GM19328 (cell line): Measurements from ENCODE around the gene DMRTB1.

Experiments used
- ATAC-seq: cut with Tn5 transposase; IDR thresholded peaks from one replicate; pipeline ENCODE4 v1.9.1; 2021; ENCODE audit warnings: mild to moderate bottlenecking, moderate library complexity; ENCODE audit not compliant: unreplicated experiment

DMRTB1 gene

DNA sequence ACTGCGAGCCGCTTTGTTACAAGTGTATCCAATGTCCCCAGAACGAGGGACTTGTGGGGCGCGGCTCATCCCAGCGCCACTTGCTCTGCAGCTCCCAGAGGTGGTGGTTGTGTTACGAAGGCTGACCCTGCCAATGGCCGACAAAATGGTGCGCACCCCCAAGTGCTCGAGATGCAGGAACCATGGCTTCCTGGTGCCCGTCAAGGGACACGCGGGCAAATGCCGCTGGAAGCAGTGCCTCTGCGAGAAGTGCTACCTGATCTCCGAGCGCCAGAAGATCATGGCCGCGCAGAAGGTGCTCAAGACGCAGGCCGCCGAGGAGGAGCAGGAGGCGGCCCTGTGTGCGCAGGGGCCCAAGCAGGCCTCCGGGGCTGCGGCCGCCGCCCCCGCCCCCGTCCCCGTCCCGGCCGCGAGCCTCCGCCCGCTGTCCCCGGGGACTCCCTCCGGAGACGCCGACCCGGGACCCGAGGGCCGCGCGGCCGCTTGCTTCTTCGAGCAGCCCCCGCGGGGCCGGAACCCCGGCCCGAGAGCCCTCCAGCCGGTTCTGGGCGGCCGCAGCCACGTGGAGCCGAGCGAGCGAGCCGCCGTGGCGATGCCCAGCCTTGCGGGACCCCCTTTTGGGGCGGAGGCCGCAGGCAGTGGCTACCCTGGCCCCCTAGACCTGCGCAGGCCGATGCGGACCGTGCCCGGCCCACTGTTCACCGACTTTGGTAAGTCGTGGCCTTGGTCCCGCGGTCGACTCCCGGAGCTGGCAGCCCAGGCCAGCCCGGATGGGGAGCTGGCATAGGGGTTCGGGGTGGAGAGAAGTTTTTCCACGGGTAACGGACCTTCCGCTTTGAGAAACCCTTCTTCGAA is at the start of gene DMRTB1:
DMRTB1 (plus strand) TSS at position 79 of the 855 bp plus-strand sequence; CDS start at position 134, 55 bp downstream.
- no peak for ATAC-seq

DNA sequence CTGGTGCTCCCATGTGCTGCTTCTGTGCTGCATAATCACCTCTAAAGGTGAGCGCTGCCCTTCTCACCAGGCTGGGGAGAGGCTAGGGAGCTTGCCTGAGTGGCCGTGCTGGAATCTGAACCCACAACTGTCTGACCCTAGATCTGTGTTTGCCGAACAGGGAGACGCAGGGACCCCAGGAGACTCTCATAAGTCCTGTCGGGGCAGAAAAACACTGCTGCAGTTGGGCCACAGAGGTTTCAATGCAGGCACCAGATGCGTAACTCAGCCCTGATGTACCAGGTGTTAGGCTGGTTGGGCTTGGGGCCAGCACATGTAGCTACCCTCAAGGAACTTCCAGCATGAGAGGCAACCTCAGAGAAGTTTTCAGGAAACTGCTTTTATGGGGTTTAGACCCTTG is 49.5 kb upstream of the DMRTB1 start:
- ATAC-seq: no peak

DNA sequence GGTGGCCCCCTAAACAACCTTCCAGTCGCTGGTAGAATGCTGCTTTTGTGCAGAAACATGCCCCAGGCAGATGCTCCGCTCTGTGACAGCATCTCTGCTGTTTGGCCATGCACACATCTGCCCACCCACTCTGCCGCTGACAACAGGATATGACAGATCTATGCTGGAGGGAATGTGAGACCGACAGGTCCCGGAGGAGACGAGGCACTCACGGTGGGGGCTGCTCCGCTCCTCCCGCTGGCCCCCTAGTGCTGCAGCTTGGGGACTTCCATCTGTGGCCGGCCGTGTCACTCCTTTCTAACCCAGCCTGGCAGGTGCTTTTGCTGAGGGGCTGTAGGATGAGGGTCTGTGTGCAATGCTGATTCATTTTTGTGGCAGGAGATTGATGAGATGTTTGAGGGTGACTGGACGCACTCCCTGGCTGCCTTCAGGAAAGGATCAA is 49.1 kb upstream of the DMRTB1 start:
- ATAC-seq: no peak

DNA sequence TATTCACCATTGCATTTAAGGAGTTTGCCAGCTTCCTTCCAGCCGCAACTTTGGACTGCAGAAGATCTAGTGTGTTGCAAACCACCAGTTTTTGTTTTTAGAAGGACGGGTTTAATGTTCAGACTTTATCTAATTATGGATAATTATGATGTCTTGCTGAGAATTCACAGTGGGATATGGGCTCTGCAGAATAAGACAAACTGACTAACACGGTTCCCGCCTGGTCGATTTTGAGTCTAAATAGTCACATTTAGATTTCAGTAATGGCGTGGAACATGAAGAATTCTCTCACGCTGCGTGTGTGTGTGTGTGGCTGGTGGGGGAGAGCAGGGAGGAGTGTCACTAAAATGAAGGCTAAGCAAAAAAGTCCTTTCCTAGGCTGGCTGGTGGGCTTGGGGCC is 48.5 kb upstream of the DMRTB1 start:
- ATAC-seq: no peak

DNA sequence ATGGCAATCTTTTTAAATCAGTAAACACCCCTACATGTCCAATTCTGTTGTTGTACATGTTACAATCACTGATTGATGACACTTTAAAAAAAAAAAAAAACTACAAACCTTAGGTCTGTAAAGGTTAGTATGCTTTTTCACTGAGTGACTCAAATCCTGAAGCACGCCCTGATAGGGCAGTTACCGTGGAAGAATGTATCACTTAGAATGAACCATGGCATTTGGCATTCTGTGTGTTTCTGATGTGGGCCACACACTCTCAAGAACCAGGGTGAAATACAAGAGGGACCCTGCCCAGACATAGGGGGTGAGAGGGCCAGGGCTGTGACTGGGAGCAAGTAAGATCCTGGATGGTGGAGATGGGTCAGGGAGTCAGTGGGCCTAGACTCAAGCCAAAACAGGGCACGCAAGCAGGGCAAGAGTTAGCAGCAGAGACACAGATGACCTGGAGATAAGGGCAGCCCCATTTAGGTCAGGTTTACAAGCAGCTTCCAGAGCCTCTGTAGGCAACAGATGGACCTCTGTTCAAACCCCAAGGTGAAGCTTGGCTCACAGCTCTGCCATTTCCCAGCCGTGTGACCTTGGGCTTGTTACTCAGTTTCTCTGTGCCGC is 47.6 kb upstream of the DMRTB1 start:
- no peak for ATAC-seq

DNA sequence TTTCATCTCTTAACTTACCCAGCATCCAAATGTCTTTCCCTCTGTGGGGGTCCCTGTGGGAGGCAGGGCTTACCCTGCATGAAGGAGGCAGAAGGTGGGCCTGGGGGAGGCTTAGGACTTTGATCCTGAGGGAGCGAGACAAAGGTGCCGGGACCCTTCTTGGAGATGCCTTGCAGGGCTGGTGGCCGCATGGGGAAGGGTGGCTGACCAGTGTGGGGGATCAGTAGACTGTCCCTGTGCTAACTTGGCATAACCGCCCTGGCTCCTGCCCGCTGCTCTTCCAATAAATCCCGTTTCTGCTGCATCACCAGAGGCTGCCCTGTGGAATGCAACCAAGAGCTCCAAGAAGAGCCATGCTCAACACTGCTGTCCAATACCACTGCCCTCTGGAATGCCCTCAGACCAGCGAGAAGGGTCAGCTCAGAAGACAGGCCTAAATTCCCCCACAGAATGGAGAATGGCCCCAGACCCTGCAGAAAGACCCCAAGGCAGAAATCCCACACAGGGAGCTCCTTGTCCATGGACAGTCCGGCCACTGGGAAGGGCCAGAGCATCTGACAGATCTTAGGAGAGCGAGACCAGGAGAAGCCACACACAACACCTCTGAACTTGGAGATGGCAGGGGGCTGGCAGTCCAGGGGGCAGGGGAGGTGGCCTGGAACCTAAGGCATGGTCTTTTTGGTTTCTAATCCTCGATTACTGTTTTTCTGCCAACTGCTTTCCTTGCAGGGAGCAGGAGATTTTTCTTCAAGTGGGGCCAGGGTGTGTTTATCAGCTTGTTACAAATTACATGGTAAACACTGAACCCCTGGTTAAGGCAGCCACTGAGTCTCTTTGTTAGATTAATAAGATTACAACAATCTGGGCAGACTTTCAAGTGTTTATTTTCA is 46.7 kb upstream of the DMRTB1 start:
- ATAC-seq: no peak

DNA sequence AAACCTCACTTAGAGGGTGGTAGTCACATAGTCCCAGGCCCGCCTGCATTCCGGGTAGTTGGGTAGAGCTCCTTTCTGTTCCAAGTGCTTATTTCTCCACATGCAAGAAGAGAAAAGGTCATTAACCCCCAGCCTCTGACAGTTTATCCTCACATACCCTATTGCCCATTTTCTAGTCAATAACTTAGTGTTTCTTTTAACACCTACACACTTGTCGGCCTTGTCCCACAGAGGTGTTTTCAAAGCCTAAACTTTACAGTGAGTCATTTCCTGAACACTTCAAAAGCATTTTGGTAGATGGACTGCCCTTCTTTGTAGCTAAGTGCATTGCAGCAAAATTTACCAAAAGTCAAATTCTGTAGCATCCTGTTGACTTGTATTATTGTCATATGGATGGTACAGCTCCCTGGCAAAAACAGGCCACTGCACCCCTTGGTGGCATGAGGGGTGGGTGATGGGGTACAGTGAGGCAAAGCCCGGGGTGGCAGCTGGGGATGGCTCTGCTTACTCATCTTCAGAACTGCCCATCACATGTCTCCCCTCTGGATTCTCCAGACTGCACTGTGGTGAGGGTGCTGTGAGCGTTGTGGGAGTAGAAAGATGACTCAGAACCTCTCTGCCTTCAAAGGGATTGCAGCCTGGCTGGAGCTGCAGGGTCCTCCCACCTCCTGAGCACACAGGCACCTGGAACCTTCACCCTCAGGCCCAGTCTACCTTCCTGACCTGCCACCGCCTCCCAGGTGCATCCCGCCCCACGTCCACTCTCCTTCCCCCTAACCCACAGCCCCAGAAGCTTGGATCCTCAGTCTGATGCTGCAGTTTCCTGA is 45.8 kb upstream of the DMRTB1 start:
- ATAC-seq: no peak

DNA sequence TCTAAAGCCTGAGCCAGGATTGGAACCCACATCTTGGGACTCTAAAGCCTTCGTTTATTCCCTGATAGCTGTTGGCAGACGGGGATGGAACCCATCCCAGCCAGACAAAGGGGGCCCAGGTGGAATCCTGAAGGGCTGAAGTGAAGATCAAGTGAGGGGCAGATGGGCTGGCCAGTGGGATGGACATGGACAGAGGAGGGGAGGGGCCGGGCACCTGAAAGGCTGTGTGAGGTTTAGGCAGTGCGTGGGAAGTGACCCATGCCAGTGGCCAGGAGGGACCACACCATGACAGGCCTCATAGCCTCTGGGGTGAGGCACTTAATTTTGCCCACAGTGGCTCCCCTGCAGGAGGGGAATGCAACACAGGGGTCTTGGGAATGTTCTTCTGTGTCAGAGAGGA is 44.6 kb upstream of the DMRTB1 start:
- no peak for ATAC-seq

DNA sequence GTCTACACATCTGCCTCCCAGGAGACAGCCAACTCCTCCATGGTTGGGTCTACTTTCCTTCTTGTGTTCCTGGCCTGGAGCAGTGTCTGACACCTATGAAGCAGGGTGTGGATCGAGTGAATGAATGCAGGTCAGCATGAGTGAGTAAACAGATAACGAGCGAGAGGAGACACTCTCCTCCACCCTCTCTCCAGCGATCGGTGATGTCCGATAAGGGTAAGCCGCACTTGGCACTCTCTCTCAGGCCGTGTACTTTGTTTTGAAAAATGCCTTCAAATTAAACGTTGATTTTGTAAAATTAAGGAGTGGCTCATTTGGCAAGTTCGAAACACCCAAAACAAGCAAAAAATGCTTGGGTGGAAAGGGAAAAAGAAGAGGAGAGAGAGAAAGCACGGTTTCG is 43.8 kb upstream of the DMRTB1 start:
- no peak for ATAC-seq

DNA sequence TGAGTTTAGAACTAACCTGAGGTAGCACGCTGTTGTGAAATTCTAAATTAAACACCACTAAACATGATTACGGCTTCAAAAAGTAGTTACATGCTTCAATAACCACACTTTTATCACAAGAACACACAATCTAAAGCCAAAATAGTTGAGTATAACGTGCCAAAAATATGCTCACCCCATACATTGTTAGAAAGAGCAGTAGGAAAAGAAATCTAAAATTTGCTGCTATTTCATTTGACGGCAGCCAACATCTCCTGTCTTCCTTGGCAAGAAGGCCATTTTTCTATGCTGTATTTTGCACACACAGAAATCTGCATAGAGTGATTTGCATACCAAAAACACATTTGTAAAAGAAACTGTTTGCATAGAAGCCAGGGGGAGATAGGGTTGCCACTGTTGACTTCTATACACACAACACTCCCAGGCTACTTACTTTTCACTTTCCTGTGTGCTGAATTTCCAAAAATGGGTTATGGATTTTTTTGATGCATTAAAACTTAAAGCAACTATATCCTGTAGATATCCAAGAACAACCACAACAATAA is 42.9 kb upstream of the DMRTB1 start:
- no peak for ATAC-seq

DNA sequence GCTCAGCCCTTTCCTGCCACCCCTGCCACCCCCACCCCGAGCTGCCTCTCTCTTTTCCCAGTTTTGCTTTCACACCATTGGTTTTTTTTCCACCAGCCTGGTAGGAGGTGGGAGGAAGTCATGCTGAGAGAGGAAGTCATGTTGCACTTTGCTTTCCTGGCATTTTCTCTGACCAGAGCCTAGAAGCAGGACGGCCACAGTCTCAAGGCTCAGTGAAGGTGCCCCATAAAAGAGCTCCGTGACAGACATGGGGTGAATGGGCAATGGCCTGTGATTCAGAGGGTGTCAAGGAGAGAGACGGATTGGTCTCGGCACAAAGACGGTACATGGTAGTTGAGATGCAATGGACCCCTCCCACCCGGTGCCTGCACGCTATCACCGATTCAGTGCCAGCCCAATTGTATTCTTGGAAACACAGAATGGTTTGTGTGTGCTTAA is 42.1 kb upstream of the DMRTB1 start:
- ATAC-seq: no peak

DNA sequence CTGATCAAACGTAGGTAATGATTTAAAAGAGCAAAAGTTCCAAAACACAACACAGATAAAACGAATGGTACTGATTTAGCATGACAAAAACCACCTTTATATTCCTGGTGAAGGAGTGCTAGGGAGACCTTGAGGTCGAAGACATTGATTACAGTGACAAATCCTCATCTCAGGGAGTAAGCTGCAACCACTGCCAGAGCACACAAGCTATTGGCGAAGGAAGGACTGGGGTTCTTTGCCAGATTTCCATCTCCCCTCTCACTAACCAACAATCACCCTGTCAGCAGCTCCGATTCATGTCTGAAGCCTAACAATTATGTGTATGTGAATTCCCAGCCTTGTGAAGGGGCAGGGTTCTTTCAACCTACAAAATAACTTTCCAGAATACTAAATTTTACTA is 40.2 kb upstream of the DMRTB1 start:
- ATAC-seq: no peak

DNA sequence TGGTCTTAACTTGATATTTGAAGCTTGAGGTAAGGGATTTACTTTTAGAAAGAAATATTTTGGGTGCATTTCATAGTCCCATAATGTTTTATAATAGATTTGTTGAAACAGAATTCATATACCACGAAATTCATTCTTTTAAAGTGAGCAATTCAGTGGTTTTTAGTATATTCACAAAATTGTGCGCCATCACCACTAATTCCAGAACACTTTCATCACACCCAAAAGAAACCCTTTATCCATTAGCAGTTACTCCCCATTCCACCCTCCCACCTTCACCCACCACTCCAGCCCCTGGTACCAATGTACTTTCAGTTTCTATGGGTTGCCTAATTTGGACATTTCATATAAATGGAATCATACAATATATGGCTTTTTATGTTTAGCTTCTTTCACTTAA is 38.9 kb upstream of the DMRTB1 start:
- ATAC-seq: no peak

DNA sequence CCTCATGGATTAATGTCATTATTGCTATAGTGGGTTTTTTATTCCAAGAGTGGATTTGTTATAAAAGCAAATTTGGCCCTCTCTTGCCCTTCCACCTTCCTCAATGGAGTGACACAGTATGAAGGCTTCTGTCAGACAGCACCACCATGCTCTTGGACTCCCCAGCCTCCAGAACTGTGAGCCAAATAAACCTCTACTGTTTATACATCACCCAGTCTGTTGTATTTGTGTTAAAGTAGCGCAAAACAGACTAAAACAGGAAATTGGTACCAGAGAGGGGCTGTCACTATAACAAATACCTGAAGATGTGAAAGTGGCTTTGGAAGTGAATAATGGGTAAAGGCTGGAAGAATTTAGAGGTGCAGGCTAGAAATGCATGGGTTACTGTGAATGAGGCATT is 38.0 kb upstream of the DMRTB1 start:
- no peak for ATAC-seq

DNA sequence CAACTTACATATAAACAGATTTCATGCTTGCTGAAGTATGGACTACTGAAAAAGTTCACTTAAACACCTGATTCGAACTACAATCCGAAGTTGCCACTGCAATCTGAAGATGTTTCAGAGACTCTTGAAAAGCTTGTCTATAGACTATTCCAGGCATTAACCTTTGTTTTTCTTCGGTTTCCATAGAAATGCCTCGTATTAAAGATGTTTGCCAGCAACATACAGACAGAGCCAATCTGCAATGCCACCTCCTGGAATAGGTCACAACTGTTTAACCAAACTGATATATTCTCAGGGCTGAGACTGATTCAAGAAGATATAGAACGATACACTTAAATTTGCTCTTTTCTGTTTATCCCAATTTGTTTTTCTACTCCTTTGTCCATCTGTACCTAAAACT is 28.9 kb upstream of the DMRTB1 start:
- no peak for ATAC-seq

DNA sequence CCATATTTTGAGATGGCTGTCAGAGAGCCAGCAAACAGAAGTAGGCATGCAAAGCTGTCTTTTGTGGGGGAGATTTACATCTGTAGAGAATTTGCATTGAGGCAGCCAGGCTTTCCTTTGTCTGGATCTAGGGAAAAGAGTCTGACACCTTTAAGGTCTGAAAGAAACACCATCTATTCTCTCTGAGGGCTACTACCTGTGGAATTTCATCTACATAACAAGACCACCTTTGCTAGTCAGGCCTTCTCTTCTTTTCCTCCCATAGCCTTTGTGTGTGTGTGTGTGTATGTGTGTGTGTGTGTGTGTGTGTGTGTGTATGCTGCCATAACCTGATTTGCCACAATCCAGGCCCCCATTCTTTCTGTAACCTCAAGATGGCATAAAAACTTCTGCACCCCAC is 28.4 kb upstream of the DMRTB1 start:
- no peak for ATAC-seq

DNA sequence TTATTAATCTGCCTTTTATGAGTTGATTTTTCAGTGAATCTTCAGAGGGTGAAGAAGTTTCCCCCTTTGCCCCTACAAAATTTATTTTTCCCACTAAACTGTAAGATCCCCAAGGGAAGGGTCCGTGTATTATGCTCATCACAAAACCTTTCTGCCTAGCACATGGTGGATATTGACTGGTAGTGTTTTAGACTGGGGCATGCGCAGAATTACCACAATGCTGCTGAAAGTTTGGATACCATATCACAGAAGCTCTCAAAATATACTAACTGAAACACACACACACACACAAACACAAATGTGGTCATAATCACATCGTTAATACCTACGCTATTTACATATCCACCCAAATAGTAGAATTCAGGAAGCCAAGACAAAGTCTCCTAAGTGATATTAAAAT is 28.0 kb upstream of the DMRTB1 start:
- no peak for ATAC-seq

DNA sequence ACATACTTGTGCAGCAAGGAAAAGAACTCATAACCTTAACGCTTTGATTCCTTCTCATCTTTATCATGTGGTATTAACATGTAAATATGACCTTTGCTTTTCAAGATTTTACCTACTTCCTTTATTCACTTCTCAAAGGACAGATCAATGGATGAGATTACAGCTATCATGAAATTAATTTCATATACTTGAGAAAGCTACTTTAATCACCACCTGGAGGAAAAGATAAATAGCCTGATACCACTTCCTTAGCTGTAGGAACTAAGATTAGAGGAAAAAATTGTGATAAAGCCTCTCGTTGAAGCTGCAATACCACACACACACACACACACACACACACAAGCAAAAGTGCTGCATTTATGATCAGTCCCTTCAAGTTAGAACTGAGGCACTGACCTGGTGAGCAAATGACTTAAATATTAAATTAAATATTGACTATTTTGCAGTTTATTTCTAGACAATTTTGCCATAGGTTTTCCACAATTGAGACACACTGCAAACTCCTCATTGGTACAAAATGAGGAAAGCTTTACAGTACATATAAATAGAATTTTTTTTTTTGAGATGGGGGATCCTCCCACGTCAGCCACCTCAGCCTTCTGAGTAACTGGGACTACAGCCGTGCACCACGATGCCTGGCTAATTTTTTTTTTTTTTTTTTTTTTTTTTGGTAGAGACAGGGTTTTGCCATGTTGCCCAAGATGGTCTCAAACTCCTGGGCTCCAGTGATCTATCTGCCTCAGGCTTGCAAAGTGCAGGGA is 27.2 kb upstream of the DMRTB1 start:
- no peak for ATAC-seq

DNA sequence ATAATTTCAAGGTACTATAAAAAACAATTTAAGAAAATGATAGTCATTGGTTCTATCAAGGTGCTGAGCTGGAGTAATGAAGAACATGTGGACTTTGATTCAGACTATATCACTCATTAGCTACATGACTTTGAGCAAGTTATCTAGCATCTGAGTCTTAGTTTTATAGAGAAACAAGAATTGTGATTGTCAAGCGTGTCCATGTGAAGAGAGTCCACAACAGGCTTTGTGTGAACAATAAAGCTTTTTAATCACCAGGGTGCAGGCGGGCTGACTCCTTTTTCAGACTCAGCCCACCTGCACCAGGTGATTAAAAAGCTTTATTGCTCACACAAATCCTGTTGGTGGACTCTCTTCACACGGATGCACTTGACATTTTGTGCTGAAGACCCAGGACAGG is 26.6 kb upstream of the DMRTB1 start:
- ATAC-seq: no peak
